H1 (cell line): ENCODE data around the gene RHOBTB3. TPM values are rescaled to one million over a fixed set of nuclear protein-coding genes. Genes with fewer than 3 reads are reported as not detected.

Experiments
- BCL11A ChIP-seq, 2 experiments: IDR thresholded peaks; one replicate each; pipeline ENCODE4 v1.6.1; 2011; ENCODE audit warnings: low read depth in 2 of 2, low read length in 2 of 2, mild to moderate bottlenecking in 2 of 2
- SUZ12 ChIP-seq: fragments of 200-600 bp; sonication (generic); IDR thresholded peaks from 2 replicates; pipeline ENCODE4 v1.6.1; 2012; ENCODE audit warnings: mild to moderate bottlenecking, inconsistent platforms, low read length, moderate library complexity, mixed read lengths
- polyA plus RNA-seq, 7 experiments: library from polyadenylated mRNA; depleted of rRNA in 3 of 7; stranded (reverse) in 5 of 7; unstranded in 2 of 7; fragments of >200 nt in 5 of 7; fragments of 200-250 nt in 2 of 7; gene quantifications; 1 replicate in 5 of 7; 2 replicates in 1 of 7; 4 replicates in 1 of 7; pipeline versions ENCODE4 v1.2.1 to v1.2.3, GENCODE V29; 2011 to 2013; ENCODE audit warnings: missing spikeins in 2 of 7, mixed read lengths in 2 of 7
- total RNA-seq: library from RNA; stranded (reverse); fragmentation: NEBNext Ultra II Directional; extraction: Animal tissue kit (Norgen Biotek cat#: 25700); gene quantifications from 2 replicates; pipeline ENCODE4 v1.2.1, GENCODE V29; 2021
- TF ChIP-seq, protein P1 (sequence below), 3 experiments: IDR thresholded peaks; 1 replicate in 2 of 3; 2 replicates in 1 of 3; pipeline versions ENCODE4 v1.5.1 to v1.6.1; 2011; ENCODE audit warnings: low read length in 3 of 3, mild to moderate bottlenecking in 3 of 3, inconsistent platforms in 2 of 3, low read depth in 1 of 3, moderate library complexity in 1 of 3; ENCODE audit not compliant: insufficient read depth in 1 of 3; ENCODE audit errors: control extremely low read depth in 1 of 3

The RHOBTB3 gene
- total and polyA plus RNA-seq, 2 of the 8 experiments (the other 6 are each of a cell fraction or from before 2014, with no cell fraction given), result 8.2 to 17.5 TPM

GRCh38 chr5:95746722-95747679 lies 15.9 kb downstream of the RHOBTB3 start (continued):
- TF ChIP-seq, protein P1, sequence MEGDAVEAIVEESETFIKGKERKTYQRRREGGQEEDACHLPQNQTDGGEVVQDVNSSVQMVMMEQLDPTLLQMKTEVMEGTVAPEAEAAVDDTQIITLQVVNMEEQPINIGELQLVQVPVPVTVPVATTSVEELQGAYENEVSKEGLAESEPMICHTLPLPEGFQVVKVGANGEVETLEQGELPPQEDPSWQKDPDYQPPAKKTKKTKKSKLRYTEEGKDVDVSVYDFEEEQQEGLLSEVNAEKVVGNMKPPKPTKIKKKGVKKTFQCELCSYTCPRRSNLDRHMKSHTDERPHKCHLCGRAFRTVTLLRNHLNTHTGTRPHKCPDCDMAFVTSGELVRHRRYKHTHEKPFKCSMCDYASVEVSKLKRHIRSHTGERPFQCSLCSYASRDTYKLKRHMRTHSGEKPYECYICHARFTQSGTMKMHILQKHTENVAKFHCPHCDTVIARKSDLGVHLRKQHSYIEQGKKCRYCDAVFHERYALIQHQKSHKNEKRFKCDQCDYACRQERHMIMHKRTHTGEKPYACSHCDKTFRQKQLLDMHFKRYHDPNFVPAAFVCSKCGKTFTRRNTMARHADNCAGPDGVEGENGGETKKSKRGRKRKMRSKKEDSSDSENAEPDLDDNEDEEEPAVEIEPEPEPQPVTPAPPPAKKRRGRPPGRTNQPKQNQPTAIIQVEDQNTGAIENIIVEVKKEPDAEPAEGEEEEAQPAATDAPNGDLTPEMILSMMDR (IDR thresholded peaks at IDR 0.05; ENCODE audit: control extremely low read depth in 1 of 3, insufficient read depth in 1 of 3, low read depth in 1 of 3, low read length in 3 of 3), result no peak
- TF ChIP-seq BCL11A (IDR thresholded peaks at IDR 0.05; ENCODE audit: low read depth in 2 of 2, low read length in 2 of 2) (no peak), SUZ12 (no peak)
- TF ChIP-seq, all 59 proteins: peak for 0
